ENCODE measurements around the gene EIF1AD. TPM values are rescaled to one million over a fixed set of nuclear protein-coding genes. Genes with fewer than 3 reads are reported as not detected.

EIF1AD gene
- total and polyA plus RNA-seq, 2 of the 8 experiments (the other 6 are each of a cell fraction or from before 2014, with no cell fraction given), result 32.6 to 39.9 TPM

GRCh38 chr11:66015454-66015881 lies 13.5 kb upstream of the EIF1AD start:
- Histone ChIP-seq H2AK5ac (ENCODE audit: low read depth, low read length) (no peak overlapping the region), H4K20me1 (replicated peaks in 1 of 2; ENCODE audit: control insufficient read depth in 1 of 2, insufficient read depth in 2 of 2, low read length in 2 of 2) (no peaks in the 10 kb centered on the region), H2AFZ (ENCODE audit: low read length) (no peak overlapping the region), H3K4me3 (ENCODE audit: extremely low read depth in 1 of 4, insufficient read depth in 2 of 4, low read depth in 3 of 4, low read length in 4 of 4) (no peak overlapping the region), H3K14ac (ENCODE audit: insufficient read length) (no peak overlapping the region), H4K5ac (ENCODE audit: insufficient read length, low read depth, low read length) (no peak overlapping the region), H3K79me1 (ENCODE audit: low read depth, low read length) (no peaks in the 10 kb centered on the region), H3K23me2 (ENCODE audit: low read depth, low read length) (peaks cover 2% of the 10 kb centered on the region; the same call in 1 of the 2 replicates), H3K4me1 (replicated peaks in 1 of 4; ENCODE audit: control insufficient read depth in 3 of 4, insufficient read depth in 4 of 4, low read length in 3 of 4) (peaks cover 0 to 8% (median 5%) of the 10 kb centered on the region in 4 experiments; a peak in 5 of 7 replicates), H2BK120ac (replicated peaks; ENCODE audit: low read depth, low read length) (no peak overlapping the region), H2BK20ac (ENCODE audit: low read length) (no peak overlapping the region), H2BK5ac (ENCODE audit: low read depth, low read length) (no peak overlapping the region), H3K4ac (replicated peaks; ENCODE audit: insufficient read length, low read depth, low read length) (no peak overlapping the region), H2BK12ac (ENCODE audit: low read depth, low read length) (no peak overlapping the region), H3K56ac (replicated peaks; ENCODE audit: insufficient read length, low read depth, low read length) (no peak overlapping the region), H3K79me2 (ENCODE audit: control insufficient read depth in 1 of 2, insufficient read depth in 2 of 2, low read length in 2 of 2) (no peaks in the 10 kb centered on the region), H3K36me3 (ENCODE audit: control insufficient read depth in 2 of 4, insufficient read depth in 4 of 4, low read length in 3 of 4) (no peaks in the 10 kb centered on the region), H4K91ac (replicated peaks; ENCODE audit: insufficient read length, low read length) (no peak overlapping the region), H3K4me2 (ENCODE audit: insufficient read depth in 1 of 2, low read depth in 2 of 2, low read length in 2 of 2) (no peak overlapping the region), H3K27me3 (replicated peaks in 1 of 4; ENCODE audit: control insufficient read depth in 3 of 4, extremely low read depth in 1 of 4, insufficient read depth in 3 of 4, low read length in 3 of 4) (peaks cover 6 to 27% (median 23%) of the 10 kb centered on the region in 4 experiments), H3K23ac (ENCODE audit: insufficient read length) (no peak overlapping the region), H3K9ac (replicated peaks in 1 of 4; ENCODE audit: extremely low read depth in 1 of 4, low read depth in 3 of 4, low read length in 3 of 4) (no peak overlapping the region), H3K27ac (ENCODE audit: low read depth, low read length) (no peak overlapping the region), H3K9me3 (ENCODE audit: insufficient read depth in 2 of 2, low read depth in 1 of 2, low read length in 1 of 2) (no peaks in the 10 kb centered on the region), H2BK15ac (ENCODE audit: low read length) (no peak overlapping the region), H3K18ac (ENCODE audit: extremely low read depth, low read length) (no peak overlapping the region), H4K8ac (ENCODE audit: extremely low read depth, insufficient read depth, low read length) (no peak overlapping the region)
- DNase-seq (ENCODE audit: low read depth in 1 of 2, low spot score in 2 of 2), result no peak
- FAIRE-seq, result no peak
- TF ChIP-seq PHF8 (conservative IDR thresholded peaks at IDR 0.05; ENCODE audit: low read depth, low read length) (no peak), TBP (IDR thresholded peaks at IDR 0.05; ENCODE audit: low read depth, low read length) (no peak), POLR2A (IDR thresholded peaks at IDR 0.05; ENCODE audit: control extremely low read depth in 1 of 2, low read depth in 2 of 2, low read length in 2 of 2) (no peak), HDAC2 (IDR thresholded peaks at IDR 0.05; ENCODE audit: borderline replicate concordance in 1 of 2, low read depth in 2 of 2, low read length in 2 of 2) (no peak), BACH1 (IDR thresholded peaks at IDR 0.05; ENCODE audit: low read length) (no peak), CREB1 (IDR thresholded peaks at IDR 0.05) (no peak), RAD21 (IDR thresholded peaks at IDR 0.05 in 1 of 2, conservative IDR thresholded peaks at IDR 0.05 in 1 of 2; ENCODE audit: low read depth in 2 of 2, low read length in 2 of 2) (no peak), ASH2L (IDR thresholded peaks at IDR 0.05; ENCODE audit: low read length) (no peak), KDM1A (IDR thresholded peaks at IDR 0.05; ENCODE audit: borderline replicate concordance, low read length) (no peak), TAF7 (optimal IDR thresholded peaks at IDR 0.05; ENCODE audit: borderline replicate concordance, low read depth, low read length) (no peak), SP1 (IDR thresholded peaks at IDR 0.05; ENCODE audit: low read depth, low read length) (no peak), SIRT6 (IDR thresholded peaks at IDR 0.05; ENCODE audit: low read length) (no peak), YY1 (IDR thresholded peaks at IDR 0.05; ENCODE audit: low read depth, low read length) (no peak), RFX5 (IDR thresholded peaks at IDR 0.05; ENCODE audit: borderline replicate concordance, low read depth, low read length) (no peak), JUND (IDR thresholded peaks at IDR 0.05; ENCODE audit: low read length) (no peak)
- CTCF ChIA-PET (ENCODE audit: partially characterized antibody), result interaction anchor here (1.1 to 1.6 kb wide), 3 partner anchors 9 to 131 kb away, joined by 3 to 4 read pairs (median 3); partner anchors contain the start of gene FIBP
- 97% methylated on average over 7 of the region's 7 CpGs; no CpG with 5 or more reads in 1 of the 2 experiments for WGBS, 2 experiments (ENCODE audit: extremely low coverage in 1 of 2, insufficient coverage in 1 of 2, insufficient read length in 1 of 2, insufficient replicate concordance in 2 of 2, low coverage in 1 of 2, low lambda C conversion rate in 2 of 2, missing lambda C conversion rate in 1 of 2)
- POLR2A ChIA-PET (ENCODE audit: partially characterized antibody), result interaction anchor here (1.1 to 1.2 kb wide), 2 partner anchors 13 to 295 kb away, joined by 3 to 5 read pairs; partner anchors contain the start of genes BANF1, EIF1AD and RNASEH2C

Measured in H1 (cell line).